HEK293T (cell line): ENCODE data around the gene TRIM62.
"Not testable (repeated sequence)": the region's sequence is repeated elsewhere in the genome, so short reads cannot be mapped to it uniquely, and the experiment has no call there.

ENCODE experiments used
- CTCF ChIA-PET: fragments of 350-600 bp; formaldehyde crosslinking; extraction: SDS; loops from one replicate; lab custom pipeline; 2021; ENCODE audit warnings: antibody characterized with exemption, inconsistent platforms; lab: Yijun Ruan, JAX
- POLR2A ChIA-PET: fragments of 350-600 bp; formaldehyde crosslinking; extraction: SDS; loops from one replicate; lab custom pipeline; 2020; ENCODE audit warnings: antibody characterized with exemption, inconsistent platforms; lab: Yijun Ruan, JAX
- DNase-seq: peaks from one replicate; pipeline ENCODE4 v3.0.0; 2012; ENCODE audit warnings: mixed read lengths; ENCODE audit errors: extremely low spot score
- ARNT ChIP-seq: fragments of 450-650 bp; IDR thresholded peaks from 2 replicates; pipeline ENCODE4 v1.6.1; 2017; ENCODE audit warnings: mild to moderate bottlenecking
- BHLHE40 ChIP-seq: fragments of 450-650 bp; IDR thresholded peaks from 2 replicates; pipeline ENCODE4 v1.6.1; 2016; ENCODE audit warnings: mild to moderate bottlenecking, moderate library complexity, borderline replicate concordance
- CTBP1 ChIP-seq: fragments of 450-650 bp; IDR thresholded peaks from 2 replicates; pipeline ENCODE4 v1.6.1; 2016; ENCODE audit warnings: borderline replicate concordance
- ELF4 ChIP-seq: fragments of 450-650 bp; IDR thresholded peaks from 2 replicates; pipeline ENCODE4 v1.6.1; 2017; ENCODE audit warnings: antibody characterized with exemption
- FOXA1 ChIP-seq: fragments of 450-650 bp; IDR thresholded peaks from 2 replicates; pipeline ENCODE4 v1.6.1; 2016; ENCODE audit warnings: mild to moderate bottlenecking
- FOXK2 ChIP-seq: fragments of 450-650 bp; IDR thresholded peaks from 2 replicates; pipeline ENCODE4 v1.6.1; 2016; ENCODE audit warnings: mild to moderate bottlenecking
- FOXM1 ChIP-seq: fragments of 450-650 bp; IDR thresholded peaks from 2 replicates; pipeline ENCODE4 v1.6.1; 2017; ENCODE audit warnings: mild to moderate bottlenecking, borderline replicate concordance
- HDGF ChIP-seq: fragments of 450-650 bp; IDR thresholded peaks from 2 replicates; pipeline ENCODE4 v1.6.1; 2017; ENCODE audit warnings: antibody characterized with exemption, borderline replicate concordance
- L3MBTL2 ChIP-seq: fragments of 450-650 bp; conservative IDR thresholded peaks from 2 replicates; pipeline ENCODE4 v1.6.1; 2016; ENCODE audit warnings: mild to moderate bottlenecking
- LEF1 ChIP-seq: fragments of 450-650 bp; IDR thresholded peaks from 2 replicates; pipeline ENCODE4 v1.6.1; 2017; ENCODE audit warnings: mild to moderate bottlenecking, borderline replicate concordance
- NFRKB ChIP-seq: fragments of 450-650 bp; IDR thresholded peaks from 2 replicates; pipeline ENCODE4 v1.6.1; 2016; ENCODE audit warnings: mild to moderate bottlenecking, moderate library complexity
- PKNOX1 ChIP-seq: fragments of 450-650 bp; IDR thresholded peaks from 2 replicates; pipeline ENCODE4 v1.6.1; 2016
- SP1 ChIP-seq: fragments of 450-650 bp; IDR thresholded peaks from 2 replicates; pipeline ENCODE4 v1.6.1; 2017
- SUZ12 ChIP-seq: fragments of 450-650 bp; IDR thresholded peaks from 2 replicates; pipeline ENCODE4 v1.6.1; 2016; ENCODE audit warnings: mild to moderate bottlenecking
- TARDBP ChIP-seq: fragments of 450-650 bp; IDR thresholded peaks from 2 replicates; pipeline ENCODE4 v1.6.1; 2016
- ZNF384 ChIP-seq: fragments of 450-650 bp; IDR thresholded peaks from 2 replicates; pipeline ENCODE4 v1.6.1; 2016

Gene TRIM62

DNA sequence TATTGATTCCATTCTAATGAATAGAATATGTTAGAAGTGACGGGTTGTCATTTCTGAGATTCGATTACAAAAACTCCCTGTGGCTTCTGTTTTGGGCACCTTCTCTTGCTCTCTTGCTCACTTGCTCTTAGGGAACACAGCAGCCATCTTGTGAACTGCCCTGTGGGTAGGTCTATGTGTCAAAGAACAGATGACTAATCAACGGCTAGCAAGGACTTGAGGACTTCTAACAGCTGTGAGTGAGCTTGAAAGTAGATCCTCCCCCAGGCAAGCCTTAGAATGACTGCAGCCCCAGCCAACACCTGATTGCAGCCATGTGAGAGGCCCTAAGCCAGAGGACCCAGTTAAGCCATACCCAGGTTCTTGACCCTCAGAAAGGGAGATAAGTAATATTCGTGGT is 51.5 kb downstream of the TRIM62 start:
- no peak for DNase-seq
- CTCF ChIA-PET, result no interaction called here
- TF ChIP-seq TARDBP, result no peak
- no peak for TF ChIP-seq FOXA1
- no peak for TF ChIP-seq L3MBTL2
- no peak for TF ChIP-seq CTBP1
- TF ChIP-seq HDGF, result no peak
- no peak for TF ChIP-seq NFRKB
- no peak for TF ChIP-seq ELF4
- TF ChIP-seq SUZ12, result no peak
- no peak for TF ChIP-seq PKNOX1
- no peak for TF ChIP-seq FOXM1
- TF ChIP-seq FOXK2, result no peak
- TF ChIP-seq BHLHE40, result no peak
- TF ChIP-seq LEF1, result no peak
- TF ChIP-seq ARNT, result no peak
- POLR2A ChIA-PET, result no interaction called here

GRCh38 chr1:33128781-33129180 is 53.1 kb downstream of the TRIM62 start:
- CTCF ChIA-PET, result interaction anchor here (1.3 kb wide), 1 partner anchor 9 kb away, joined by 9 read pairs; no protein-coding TSS in a partner anchor
- POLR2A ChIA-PET, result no interaction called here
- no peak for DNase-seq
- TF ChIP-seq ELF4 (no peak), SUZ12 (no peak), SP1 (no peak), FOXK2 (no peak), BHLHE40 (no peak), ARNT (no peak), TARDBP (no peak), HDGF (no peak), ZNF384 (no peak), L3MBTL2 (no peak), PKNOX1 (no peak), LEF1 (no peak), FOXA1 (no peak), CTBP1 (no peak), NFRKB (no peak), FOXM1 (no peak)

DNA sequence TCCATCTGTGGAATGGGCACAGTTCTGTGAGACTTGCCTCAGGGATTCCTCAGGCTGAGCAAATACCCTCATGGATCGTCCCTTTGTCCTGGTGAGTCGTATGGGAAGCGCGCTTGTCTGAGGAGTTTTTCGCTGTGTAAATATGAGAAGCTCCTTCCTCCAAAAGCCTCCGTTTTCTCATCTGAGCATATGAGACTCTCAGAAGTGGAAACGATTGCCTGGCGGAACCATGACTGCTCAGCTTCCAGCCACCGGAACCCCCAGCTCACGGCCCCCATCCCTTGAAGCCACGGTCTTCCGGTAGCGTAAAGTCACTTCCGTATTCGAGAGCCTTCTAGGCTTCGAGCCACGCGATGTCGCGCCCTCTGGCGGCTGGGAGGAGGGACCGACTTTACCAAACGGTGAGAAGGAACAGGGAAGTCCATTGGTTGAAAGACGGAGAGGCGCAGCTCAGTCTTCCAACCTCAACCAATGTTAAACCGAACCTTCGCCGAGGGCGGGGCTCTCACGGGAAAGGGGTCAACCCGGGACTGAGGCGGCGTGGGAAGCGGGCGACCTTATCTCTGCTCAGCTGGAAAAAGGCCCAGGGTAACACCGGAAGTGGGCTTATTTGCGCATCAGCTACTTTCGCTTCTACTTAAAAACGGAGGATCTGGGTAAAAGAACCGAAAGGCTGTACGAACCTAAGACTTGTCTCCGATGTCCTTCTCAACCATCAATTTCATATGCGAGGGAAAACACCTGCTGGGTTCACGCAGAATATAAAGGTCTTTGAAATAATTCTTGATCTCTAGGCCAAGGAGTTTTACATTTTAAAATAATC is 54.6 kb downstream of the TRIM62 start:
- ChIA-PET POLR2A (interaction anchor here (0.6 to 2.5 kb wide), 24 partner anchors 8 to 478 kb away, joined by 3 to 27 read pairs (median 4); partner anchors contain the start of genes AZIN2, TRIM62 and ZSCAN20), CTCF (interaction anchor here (0.6 to 1.8 kb wide), 16 partner anchors 8 to 353 kb away, joined by 3 to 15 read pairs (median 4); partner anchors contain the start of gene TRIM62)
- peak; percentile 100 for DNase-seq
- TF ChIP-seq ELF4 (peak; percentile 98), ARNT (peak; percentile 41; the same call in 1 of the 2 replicates), SP1 (no peak), L3MBTL2 (peak; percentile 96), CTBP1 (no peak; the same call in 1 of the 2 replicates), PKNOX1 (peak; percentile 98), ZNF384 (no peak), HDGF (0 out of 2 replicates have a peak, but pooled peaks have one; percentile 24), FOXM1 (peak; percentile 95)

- TF ChIP-seq SP1, result no peak
- no peak for TF ChIP-seq FOXM1
- no peak for TF ChIP-seq ARNT
- no peak for TF ChIP-seq NFRKB
- no peak for TF ChIP-seq BHLHE40
- no peak for TF ChIP-seq ZNF384
- TF ChIP-seq LEF1, result no peak
- TF ChIP-seq HDGF, result no peak
- TF ChIP-seq TARDBP, result no peak
- no peak for TF ChIP-seq SUZ12
- TF ChIP-seq FOXA1, result no peak
- TF ChIP-seq PKNOX1, result no peak
- TF ChIP-seq ELF4, result no peak
- no peak for TF ChIP-seq CTBP1
- TF ChIP-seq L3MBTL2, result no peak
- TF ChIP-seq FOXK2, result no peak
- DNase-seq, result no peak
- ChIA-PET POLR2A (interaction anchor here (0.7 to 2.5 kb wide), 16 partner anchors 9 to 345 kb away, joined by 3 to 27 read pairs (median 4); partner anchors contain the start of genes AZIN2, TRIM62 and ZSCAN20), CTCF (interaction anchor here (0.6 to 1.8 kb wide), 15 partner anchors 9 to 354 kb away, joined by 3 to 15 read pairs (median 4); partner anchors contain the start of gene TRIM62)
These were observed 55.3 kb downstream of the TRIM62 start for GRCh38 chr1:33126411-33127000.

GRCh38 chr1:33124647-33125046 is 57.2 kb downstream of the TRIM62 start:
- POLR2A ChIA-PET, CTCF ChIA-PET, DNase-seq: not testable (repeated sequence)
